Heart left ventricle (tissue), 16 donors: ENCODE data around the gene DNAAF5. TPM values are rescaled to one million over a fixed set of nuclear protein-coding genes. Genes with fewer than 3 reads are reported as not detected.
A peak's percentile ranks its signal among the peaks of the same experiment; 100 is the strongest.

Experiments used
- ATAC-seq, 4 donors: fragments of 200-7000 bp; cut with Tn5 transposase; one replicate each; pipeline ENCODE4 v1.9.1; 2020 to 2022; ENCODE audit warnings: moderate library complexity in 4 of 4, mild to moderate bottlenecking in 3 of 4, moderate number of reproducible peaks in 1 of 4
- DNase-seq, 5 donors: peaks; one replicate each; pipeline ENCODE4 v3.0.0-alpha.2; 2020
- H3K27ac ChIP-seq, 12 donors: fragments of 200-600 bp; sonication (generic) in 4 of 12; one replicate each; pipeline versions ENCODE4 v1.5.0 to v1.8.0; 2016 to 2022; ENCODE audit warnings: mild to moderate bottlenecking in 2 of 12
- H3K27me3 ChIP-seq, 9 donors: fragments of 200-600 bp; sonication (generic) in 2 of 9; one replicate each; pipeline versions ENCODE4 v1.5.1 to v1.8.0; 2016 to 2022; ENCODE audit warnings: mild to moderate bottlenecking in 3 of 9
- H3K36me3 ChIP-seq, 9 donors: fragments of 200-600 bp; sonication (generic) in 2 of 9; one replicate each; pipeline versions ENCODE4 v1.5.0 to v1.8.0; 2018 to 2022; ENCODE audit warnings: mild to moderate bottlenecking in 2 of 9
- H3K4me1 ChIP-seq, 12 donors: fragments of 200-600 bp; sonication (generic) in 4 of 12; one replicate each; pipeline versions ENCODE4 v1.5.0 to v1.8.0; 2016 to 2022; ENCODE audit warnings: mild to moderate bottlenecking in 3 of 12
- H3K4me3 ChIP-seq, 12 donors: fragments of 200-600 bp; sonication (generic) in 4 of 12; one replicate each; pipeline versions ENCODE4 v1.5.0 to v1.8.0; 2017 to 2022; ENCODE audit warnings: mild to moderate bottlenecking in 9 of 12, moderate library complexity in 4 of 12
- H3K9me3 ChIP-seq, 12 donors: fragments of 200-600 bp; sonication (generic) in 4 of 12; one replicate each; pipeline versions ENCODE4 v1.5.0 to v1.8.0; 2016 to 2022; ENCODE audit warnings: mild to moderate bottlenecking in 1 of 12
- POLR2A ChIP-seq, 2 donors: fragments of 450-650 bp; IDR thresholded peaks; one replicate each; pipeline ENCODE4 v1.6.1; 2017; ENCODE audit warnings: antibody characterized with exemption in 2 of 2, mild to moderate bottlenecking in 2 of 2, moderate library complexity in 2 of 2
- whole genome bisulfite sequencing, 4 donors: extraction: QIAGEN DNeasy Blood & Tissue Kit in 2 of 4; methylation state at CpG; one replicate each; pipeline versions ENCODE4 v1.1.5 to v1.1.7; 2013 to 2018; 5-methylcytosine and 5-hydroxymethylcytosine counted together
- intact Hi-C, 10 donors: fragments of 100-400 bp; cut with DNase I; formaldehyde crosslinking; loops; one replicate each; pipeline versions ENCODE4 v1.11.1 to v1.14.2; 2022
- polyA plus RNA-seq, 2 donors: library from polyadenylated mRNA; stranded (reverse); fragments of 200-250 nt; gene quantifications; one replicate each; pipeline ENCODE4 v1.2.3, GENCODE V29; 2013
- total RNA-seq, 9 donors: library from RNA; depleted of rRNA in 2 of 9; stranded (reverse); fragments of >200 nt in 2 of 9; fragmentation: NEBNext Ultra II Directional in 3 of 9; extraction: Animal tissue kit (Norgen Biotek cat#: 25700) in 3 of 9; gene quantifications; one replicate each; pipeline versions ENCODE4 v1.1.0 to v1.2.4, GENCODE V29; 2016 to 2023
- TF ChIP-seq, protein P1 (sequence below), 12 donors: fragments of 200-600 bp; sonication (generic) in 4 of 12; IDR thresholded peaks; one replicate each; pipeline versions ENCODE4 v1.5.0 to v1.8.0; 2018 to 2022; ENCODE audit warnings: antibody characterized with exemption in 12 of 12, mild to moderate bottlenecking in 5 of 12
- donor health status: ischemic (EF 13 %, LVEDD 7.1; RV severe dilation, severe dysfunction).
- donor health status: healthy with polysubstance abuse.
- donor health status: DM: no; HTN: yes; CAD: no.
- donor health status: DM: no; HTN: no; CAD: no.
- donor health status: ischemic (EF 25% LVEDD 6.9; RV normal size, moderate dysfunction).
- donor health status: ischemic (EF 25% LVEDD 5.7; RV mildly dilated, moderate dysfunction).
- donor health status: healthy.
- donor health status: DM: yes; HTN: yes; CAD: no.
- donor health status: ischemic (EF 35%, LVEDD 5.7; RV mildly dilated, moderate dysfunction).
- donor health status: nonischemic (EF 11% LVEDD 7.7; RV severe dilation, severe dysfunction).
- donor health status: DM: yes; HTN: yes; CAD: no.
- donor health status: PGD.
- donor health status: ischemic (EF 29% LVEDD 5.4; RV normal size, mild dysfunction).
- donor health status: nonischemic (EF 23%, LVEDD 6.1; RV moderate dilation, normal function).

DNAAF5 gene
- total and polyA plus RNA-seq, 11 donors, result 7.2 to 45.8 (median 23.5) TPM

DNA sequence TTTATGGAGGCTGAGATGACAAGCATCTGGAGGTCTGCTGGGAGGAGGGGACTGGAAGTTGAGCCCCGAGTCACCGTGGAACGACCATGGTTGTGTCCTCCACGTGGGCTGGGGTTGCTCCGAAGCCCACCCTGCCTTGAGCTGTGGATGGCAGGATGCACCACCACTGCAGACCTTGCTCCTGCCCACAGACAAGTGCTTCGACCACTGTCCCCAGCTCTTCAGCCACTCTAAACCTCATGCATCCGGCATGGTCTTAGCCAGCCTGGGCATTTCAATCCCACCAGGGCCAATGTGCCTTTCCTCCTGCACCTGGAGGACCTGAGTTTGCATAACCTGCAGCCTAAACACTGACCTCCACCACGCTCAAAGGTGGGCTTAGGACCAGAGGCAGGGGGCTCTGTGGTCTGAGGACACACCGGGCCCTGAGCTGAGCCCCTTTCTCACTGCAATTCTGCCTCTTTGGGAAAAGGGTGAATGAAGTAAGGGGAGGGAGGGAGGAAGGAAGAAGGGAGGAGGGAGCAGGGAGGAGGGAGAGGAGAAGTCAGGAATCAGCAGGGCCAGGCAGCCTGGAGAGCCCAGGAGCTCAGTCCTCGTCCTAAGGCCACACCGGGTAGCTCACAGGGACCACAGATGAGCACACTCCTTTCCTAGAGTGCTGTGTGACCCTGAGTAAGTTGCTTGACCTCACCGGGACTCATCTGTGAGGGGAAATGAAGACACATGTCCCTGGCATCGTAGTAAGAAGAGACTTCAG is 44.8 kb upstream of the DNAAF5 start:
- no peaks in the 10 kb centered on the region for H3K4me1 ChIP-seq
- no peaks in the 10 kb centered on the region for H3K27me3 ChIP-seq
- H3K27ac ChIP-seq, result no peak overlapping the region
- H3K9me3 ChIP-seq, result peaks cover 0 to 24% (median 12%) of the 10 kb centered on the region in 12 donors
- intact Hi-C loops, result no loop called here
- H3K4me3 ChIP-seq, result no peak overlapping the region
- H3K36me3 ChIP-seq, result peaks cover 0 to 17% (median 0%) of the 10 kb centered on the region in 9 donors
- TF ChIP-seq, protein P1, sequence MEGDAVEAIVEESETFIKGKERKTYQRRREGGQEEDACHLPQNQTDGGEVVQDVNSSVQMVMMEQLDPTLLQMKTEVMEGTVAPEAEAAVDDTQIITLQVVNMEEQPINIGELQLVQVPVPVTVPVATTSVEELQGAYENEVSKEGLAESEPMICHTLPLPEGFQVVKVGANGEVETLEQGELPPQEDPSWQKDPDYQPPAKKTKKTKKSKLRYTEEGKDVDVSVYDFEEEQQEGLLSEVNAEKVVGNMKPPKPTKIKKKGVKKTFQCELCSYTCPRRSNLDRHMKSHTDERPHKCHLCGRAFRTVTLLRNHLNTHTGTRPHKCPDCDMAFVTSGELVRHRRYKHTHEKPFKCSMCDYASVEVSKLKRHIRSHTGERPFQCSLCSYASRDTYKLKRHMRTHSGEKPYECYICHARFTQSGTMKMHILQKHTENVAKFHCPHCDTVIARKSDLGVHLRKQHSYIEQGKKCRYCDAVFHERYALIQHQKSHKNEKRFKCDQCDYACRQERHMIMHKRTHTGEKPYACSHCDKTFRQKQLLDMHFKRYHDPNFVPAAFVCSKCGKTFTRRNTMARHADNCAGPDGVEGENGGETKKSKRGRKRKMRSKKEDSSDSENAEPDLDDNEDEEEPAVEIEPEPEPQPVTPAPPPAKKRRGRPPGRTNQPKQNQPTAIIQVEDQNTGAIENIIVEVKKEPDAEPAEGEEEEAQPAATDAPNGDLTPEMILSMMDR (IDR thresholded peaks at IDR 0.05), result no peak
- TF ChIP-seq POLR2A (IDR thresholded peaks at IDR 0.05), result no peak
- no peak for DNase-seq
- no peak for ATAC-seq
- 91 to 95% (median 94%) methylated on average over 11 to 13 of the region's 13 CpGs for WGBS, 4 donors

DNA sequence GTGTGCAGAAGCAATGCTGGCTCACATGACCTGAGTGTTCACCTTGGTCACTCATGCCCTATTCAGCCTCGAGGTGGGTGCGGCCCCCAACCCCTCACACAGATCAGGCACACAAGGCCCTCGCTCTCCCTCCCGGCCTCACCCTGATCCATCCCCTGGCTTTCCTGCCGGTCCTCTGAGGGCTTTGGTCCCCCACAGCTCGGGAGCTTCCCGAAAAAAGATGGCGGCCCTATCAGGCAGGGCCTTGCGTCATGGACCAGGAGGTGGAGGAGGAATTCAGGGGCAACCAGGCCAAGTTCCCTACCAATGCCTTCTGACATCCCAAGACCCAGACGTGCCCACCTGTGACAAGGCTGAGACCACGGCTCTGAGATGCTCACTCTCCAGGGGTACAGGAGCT is 43.7 kb upstream of the DNAAF5 start:
- Histone ChIP-seq H3K36me3 (peaks cover 0 to 13% (median 0%) of the 10 kb centered on the region in 9 donors), H3K9me3 (peaks cover 0 to 35% (median 13%) of the 10 kb centered on the region in 12 donors), H3K4me1 (no peaks in the 10 kb centered on the region), H3K27me3 (no peaks in the 10 kb centered on the region), H3K27ac (no peak overlapping the region), H3K4me3 (no peak overlapping the region)
- 91 to 97% (median 94%) methylated on average over 11 of the region's 11 CpGs for WGBS, 4 donors
- TF ChIP-seq, protein P1 (IDR thresholded peaks at IDR 0.05), result no peak
- TF ChIP-seq POLR2A (IDR thresholded peaks at IDR 0.05), result no peak
- DNase-seq (no peak), ATAC-seq (no peak)
- intact Hi-C loops, result no loop called here

- intact Hi-C loops, result no loop called here
Observed at GRCh38 chr7:683526-684205, 42.8 kb upstream of the DNAAF5 start.

GRCh38 chr7:684416-684815 is 42.1 kb upstream of the DNAAF5 start:
- DNase-seq, result no peak
- 91 to 97% (median 93%) methylated on average over 9 of the region's 9 CpGs for WGBS, 4 donors
- H3K4me1 ChIP-seq, result no peaks in the 10 kb centered on the region
- intact Hi-C loops, result no loop called here
- peaks cover 0 to 51% (median 26%) of the 10 kb centered on the region in 12 donors for H3K9me3 ChIP-seq
- TF ChIP-seq POLR2A (IDR thresholded peaks at IDR 0.05), result no peak
- TF ChIP-seq, protein P1 (IDR thresholded peaks at IDR 0.05), result no peak
- no peaks in the 10 kb centered on the region for H3K27me3 ChIP-seq
- H3K4me3 ChIP-seq, result no peak overlapping the region
- peaks cover 0 to 8% (median 0%) of the 10 kb centered on the region in 9 donors for H3K36me3 ChIP-seq
- no peak overlapping the region for H3K27ac ChIP-seq
- ATAC-seq, result no peak

More at GRCh38 chr7:683526-684205, 42.8 kb upstream of the DNAAF5 start:
- H3K27me3 ChIP-seq, result no peaks in the 10 kb centered on the region
- peaks cover 0 to 44% (median 19%) of the 10 kb centered on the region in 12 donors for H3K9me3 ChIP-seq
- H3K27ac ChIP-seq, result no peak overlapping the region
- peak in 1 of 4 donors; percentile 24 for ATAC-seq
- peaks cover 0 to 13% (median 0%) of the 10 kb centered on the region in 9 donors for H3K36me3 ChIP-seq
- H3K4me3 ChIP-seq, result no peak overlapping the region
- no peaks in the 10 kb centered on the region for H3K4me1 ChIP-seq
- TF ChIP-seq, protein P1 (IDR thresholded peaks at IDR 0.05), result no peak
- no peak for TF ChIP-seq POLR2A (IDR thresholded peaks at IDR 0.05)
- 96 to 97% (median 97%) methylated on average over 14 to 19 of the region's 19 CpGs for WGBS, 4 donors
- no peak for DNase-seq
